ENCODE data around the gene DOCK2.

DNA sequence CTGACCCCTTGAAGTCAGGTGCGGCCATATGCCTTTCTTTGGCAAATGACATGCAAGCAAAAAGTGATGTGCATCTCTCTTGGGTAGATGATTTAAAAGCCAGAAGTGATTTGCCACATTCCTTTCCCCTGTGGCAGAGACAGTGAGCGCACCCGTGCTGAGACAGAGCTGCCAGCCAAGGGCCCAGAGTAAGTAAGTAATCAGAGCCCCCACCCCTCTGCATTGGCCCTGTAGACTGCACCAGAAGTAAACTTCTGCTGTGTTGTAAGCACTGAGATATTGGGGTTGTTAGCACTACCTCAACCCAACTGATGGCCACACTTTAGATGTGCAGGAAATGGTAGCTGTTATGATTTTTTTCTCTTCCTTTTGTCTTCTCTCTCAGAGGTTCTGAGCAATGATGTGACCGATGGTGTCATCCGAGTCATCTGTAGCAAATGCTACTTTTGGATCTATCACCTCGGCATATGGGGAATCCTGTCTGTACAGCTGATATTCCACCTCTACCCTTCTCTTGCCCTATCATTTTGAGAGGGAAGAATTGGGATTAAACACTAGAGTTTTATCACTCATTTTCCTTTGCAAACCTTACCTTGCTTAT lies 58.0 kb downstream of the DOCK2 start:
- TF ChIP-seq, protein P1, sequence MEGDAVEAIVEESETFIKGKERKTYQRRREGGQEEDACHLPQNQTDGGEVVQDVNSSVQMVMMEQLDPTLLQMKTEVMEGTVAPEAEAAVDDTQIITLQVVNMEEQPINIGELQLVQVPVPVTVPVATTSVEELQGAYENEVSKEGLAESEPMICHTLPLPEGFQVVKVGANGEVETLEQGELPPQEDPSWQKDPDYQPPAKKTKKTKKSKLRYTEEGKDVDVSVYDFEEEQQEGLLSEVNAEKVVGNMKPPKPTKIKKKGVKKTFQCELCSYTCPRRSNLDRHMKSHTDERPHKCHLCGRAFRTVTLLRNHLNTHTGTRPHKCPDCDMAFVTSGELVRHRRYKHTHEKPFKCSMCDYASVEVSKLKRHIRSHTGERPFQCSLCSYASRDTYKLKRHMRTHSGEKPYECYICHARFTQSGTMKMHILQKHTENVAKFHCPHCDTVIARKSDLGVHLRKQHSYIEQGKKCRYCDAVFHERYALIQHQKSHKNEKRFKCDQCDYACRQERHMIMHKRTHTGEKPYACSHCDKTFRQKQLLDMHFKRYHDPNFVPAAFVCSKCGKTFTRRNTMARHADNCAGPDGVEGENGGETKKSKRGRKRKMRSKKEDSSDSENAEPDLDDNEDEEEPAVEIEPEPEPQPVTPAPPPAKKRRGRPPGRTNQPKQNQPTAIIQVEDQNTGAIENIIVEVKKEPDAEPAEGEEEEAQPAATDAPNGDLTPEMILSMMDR (IDR thresholded peaks at IDR 0.05), result no peak
- no peak for TF ChIP-seq EZH2 (IDR thresholded peaks at IDR 0.05)

Measured in neural progenitor cell (in vitro differentiated cells).